Tibial artery (tissue), 4 donors: ENCODE measurements around the gene HEPN1.

Source experiments
- DNase-seq, 2 donors: peaks; one replicate each; pipeline ENCODE4 v3.0.0-alpha.2; 2019
- H3K27ac ChIP-seq, 2 donors: fragments of 200-600 bp; sonication (generic) in 1 of 2; 1 replicate in 1 of 2; 2 replicates in 1 of 2; pipeline ENCODE4 v1.5.1; 2018 to 2019; ENCODE audit warnings: mild to moderate bottlenecking in 1 of 2
- H3K27me3 ChIP-seq, 2 donors: fragments of 200-600 bp; sonication (generic) in 1 of 2; one replicate each; pipeline versions ENCODE4 v1.5.1 to v1.6.0; 2016 to 2019
- H3K36me3 ChIP-seq, 3 donors: fragments of 200-600 bp; sonication (generic) in 2 of 3; one replicate each; pipeline ENCODE4 v1.5.1; 2016 to 2019; ENCODE audit warnings: mild to moderate bottlenecking in 2 of 3
- H3K4me1 ChIP-seq, 4 donors: fragments of 200-600 bp; sonication (generic) in 2 of 4; 1 replicate in 3 of 4; 2 replicates in 1 of 4; pipeline ENCODE4 v1.5.1; 2016 to 2019
- H3K4me3 ChIP-seq, 2 donors: fragments of 200-600 bp; sonication (generic) in 1 of 2; 1 replicate in 1 of 2; 2 replicates in 1 of 2; pipeline ENCODE4 v1.5.1; 2018 to 2019; ENCODE audit warnings: mild to moderate bottlenecking in 2 of 2
- H3K9me3 ChIP-seq, 3 donors: fragments of 200-600 bp; sonication (generic) in 1 of 3; one replicate each; pipeline ENCODE4 v1.5.1; 2016 to 2019
- CTCF ChIP-seq, 2 experiments: fragments of 200-600 bp in 1 of 2; fragments of 450-650 bp in 1 of 2; IDR thresholded peaks; one replicate each; pipeline ENCODE4 v1.5.1; 2017 to 2019; ENCODE audit warnings: antibody characterized with exemption in 2 of 2, mild to moderate bottlenecking in 1 of 2, moderate library complexity in 1 of 2
- intact Hi-C: fragments of 100-400 bp; cut with DNase I; formaldehyde crosslinking; loops from one replicate; pipeline ENCODE4 v1.15.0; 2023; ENCODE audit warnings: low total_unique reads

HEPN1 gene

DNA sequence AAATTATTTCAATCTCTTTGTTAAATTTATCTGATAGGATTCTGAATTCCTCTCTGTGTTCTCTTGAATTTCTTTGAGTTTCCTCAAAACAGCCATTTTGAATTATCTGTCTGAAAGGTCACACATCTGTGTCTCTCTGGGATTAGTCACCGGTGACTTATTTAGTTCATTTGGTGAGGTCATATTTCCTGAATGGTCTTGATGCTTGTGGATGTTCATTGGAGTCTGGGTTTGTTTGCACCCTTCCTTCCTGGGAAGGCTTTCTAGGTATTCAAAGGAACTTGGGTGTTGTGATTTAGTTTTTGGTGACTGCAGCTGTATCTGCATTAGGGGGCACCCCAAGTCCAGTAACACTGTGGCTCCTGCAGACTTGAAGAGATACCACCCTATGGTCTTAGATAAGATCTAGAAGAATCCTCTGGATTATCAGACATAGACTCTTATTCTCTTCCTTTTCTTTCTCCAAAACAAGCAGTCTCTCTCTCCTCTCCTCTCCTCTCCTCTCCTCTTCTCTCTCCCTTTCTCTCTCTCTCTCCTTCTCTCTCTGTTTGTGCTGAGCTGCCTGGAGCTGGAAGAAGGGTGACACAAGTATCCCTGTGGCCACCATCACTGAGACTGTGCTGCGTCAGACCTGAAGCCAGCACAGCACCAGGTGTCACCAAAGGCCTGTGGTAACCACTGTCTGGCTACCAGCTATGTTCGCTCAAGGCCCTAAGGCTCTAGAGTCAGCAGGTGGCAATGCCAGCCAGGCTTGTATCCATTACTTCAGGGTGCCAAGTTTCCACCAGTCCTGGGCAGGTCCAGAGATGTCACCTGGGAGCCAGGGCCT, 3.3 kb upstream of the HEPN1 start:
- no peak overlapping the region for H3K4me3 ChIP-seq
- no peak for TF ChIP-seq CTCF (IDR thresholded peaks at IDR 0.05)
- H3K27ac ChIP-seq = no peak overlapping the region
- H3K36me3 ChIP-seq = no peaks in the 10 kb centered on the region
- H3K9me3 ChIP-seq = no peaks in the 10 kb centered on the region
- peaks cover 0 to 9% of the 10 kb centered on the region in 2 donors for H3K27me3 ChIP-seq
- DNase-seq = no peak
- peaks cover 0 to 2% (median 1%) of the 10 kb centered on the region in 4 donors for H3K4me1 ChIP-seq
- intact Hi-C loops = no loop called here

GRCh38 chr11:124916370-124916710, 2.7 kb upstream of the HEPN1 start:
- H3K9me3 ChIP-seq = no peaks in the 10 kb centered on the region
- no peak for TF ChIP-seq CTCF (IDR thresholded peaks at IDR 0.05)
- intact Hi-C loops = no loop called here
- DNase-seq = no peak
- peaks cover 0 to 8% (median 7%) of the 10 kb centered on the region in 4 donors for H3K4me1 ChIP-seq
- H3K27ac ChIP-seq = no peak overlapping the region
- peaks cover 0 to 13% of the 10 kb centered on the region in 2 donors for H3K27me3 ChIP-seq
- H3K4me3 ChIP-seq = no peak overlapping the region
- no peaks in the 10 kb centered on the region for H3K36me3 ChIP-seq

DNA sequence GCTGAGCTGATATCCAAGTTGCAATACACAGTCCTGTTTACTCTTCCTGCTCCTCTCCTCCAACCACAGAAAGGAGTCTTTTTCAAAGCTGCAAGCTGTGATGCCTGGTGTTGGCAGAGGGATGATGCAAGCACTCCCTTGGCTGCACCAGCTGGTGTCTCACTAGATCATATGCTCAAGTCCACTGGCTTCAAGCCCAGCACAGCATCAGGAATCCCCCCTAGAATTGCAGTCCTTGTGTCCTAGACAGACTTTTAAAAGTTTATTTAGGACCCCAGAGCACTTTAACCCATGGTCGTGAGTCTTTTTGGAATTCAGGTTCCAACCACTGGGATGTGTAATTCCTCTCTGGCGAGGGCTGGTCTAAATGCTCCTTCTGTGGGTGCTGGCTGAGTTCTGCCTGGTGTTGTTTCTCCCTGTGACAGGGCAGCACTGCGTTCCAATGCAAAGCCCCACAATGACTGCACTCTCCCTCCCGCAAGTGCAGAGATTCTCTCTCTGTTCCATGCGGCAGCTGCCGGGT, 1.9 kb upstream of the HEPN1 start:
- intact Hi-C loops = no loop called here
- Histone ChIP-seq H3K27me3 (peaks cover 0 to 15% of the 10 kb centered on the region in 2 donors), H3K36me3 (no peaks in the 10 kb centered on the region), H3K4me3 (no peak overlapping the region), H3K27ac (no peak overlapping the region), H3K9me3 (no peaks in the 10 kb centered on the region), H3K4me1 (peaks cover 0 to 11% (median 7%) of the 10 kb centered on the region in 4 donors)
- no peak for TF ChIP-seq CTCF (IDR thresholded peaks at IDR 0.05)
- DNase-seq = no peak

DNA sequence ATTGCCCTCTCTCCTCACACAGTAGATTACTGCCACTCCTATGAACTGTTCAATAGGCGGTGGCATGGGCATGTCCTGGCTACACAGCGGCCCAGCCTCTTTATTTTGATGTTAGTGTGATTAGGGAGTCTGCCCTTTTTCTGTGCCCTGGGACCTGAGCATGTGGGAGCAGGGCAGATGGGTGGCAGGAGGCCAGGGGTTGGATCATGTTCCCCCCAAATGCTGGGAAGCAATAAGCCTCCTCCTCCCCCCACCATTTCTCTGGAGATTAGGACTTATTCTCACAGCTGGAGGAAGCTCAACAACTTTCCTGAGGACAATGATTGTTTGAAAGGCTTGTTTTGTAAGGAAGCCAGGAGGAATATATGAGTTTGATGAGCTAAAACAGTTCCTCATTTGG, 848 bp downstream of the HEPN1 start:
- intact Hi-C loops = no loop called here
- TF ChIP-seq CTCF (IDR thresholded peaks at IDR 0.05) = no peak
- no peaks in the 10 kb centered on the region for H3K36me3 ChIP-seq
- peaks cover 0 to 11% (median 7%) of the 10 kb centered on the region in 4 donors for H3K4me1 ChIP-seq
- no peaks in the 10 kb centered on the region for H3K9me3 ChIP-seq
- no peak overlapping the region for H3K4me3 ChIP-seq
- H3K27ac ChIP-seq = no peak overlapping the region
- no peak for DNase-seq
- peaks cover 0 to 23% of the 10 kb centered on the region in 2 donors for H3K27me3 ChIP-seq

DNA sequence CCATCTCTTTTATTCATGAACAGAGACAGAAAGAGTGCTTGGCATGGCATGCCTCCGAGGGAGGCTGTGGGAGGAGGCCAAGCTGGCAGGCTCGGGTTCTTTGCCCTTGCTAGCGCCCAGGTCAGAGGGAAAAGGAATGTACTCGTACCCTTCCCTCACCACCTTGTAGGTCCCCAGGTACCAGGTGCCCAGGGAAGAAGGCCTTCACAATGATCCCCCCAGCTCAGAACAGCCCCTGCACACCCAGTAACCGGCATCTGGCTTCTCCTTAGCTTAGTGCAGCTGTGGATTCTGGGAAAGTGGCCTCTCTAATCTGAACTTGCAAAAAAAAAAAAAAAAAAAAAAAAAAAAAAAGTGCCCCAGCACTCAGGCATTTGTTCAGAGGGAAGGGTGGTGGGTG, 1.3 kb downstream of the HEPN1 start:
- no peaks in the 10 kb centered on the region for H3K9me3 ChIP-seq
- no peaks in the 10 kb centered on the region for H3K36me3 ChIP-seq
- peaks cover 0 to 11% (median 7%) of the 10 kb centered on the region in 4 donors for H3K4me1 ChIP-seq
- H3K27me3 ChIP-seq = peaks cover 0 to 25% of the 10 kb centered on the region in 2 donors
- intact Hi-C loops = no loop called here
- H3K4me3 ChIP-seq = peak overlapping the region in 1 of 2 donors; percentile 56
- H3K27ac ChIP-seq = no peak overlapping the region
- TF ChIP-seq CTCF (IDR thresholded peaks at IDR 0.05) = no peak
- no peak for DNase-seq
